Pancreas (tissue), 10 donors: Measurements from ENCODE around the gene PDLIM5. TPM values are rescaled to one million over a fixed set of nuclear protein-coding genes. Genes with fewer than 3 reads are reported as not detected.
A peak's percentile ranks its signal among the peaks of the same experiment; 100 is the strongest.

Experiments
- ATAC-seq, 4 donors: fragments of 200-7000 bp; cut with Tn5 transposase; one replicate each; pipeline versions ENCODE4 v1.8.0 to v1.9.1; 2020; ENCODE audit warnings: mild to moderate bottlenecking in 4 of 4, moderate library complexity in 4 of 4
- DNase-seq, 6 donors: peaks; one replicate each; pipeline ENCODE4 v3.0.0-alpha.2; 2020
- FAIRE-seq: peaks from 2 replicates; lab custom pipeline; 2012; peaks lifted over from hg19 to GRCh38; lab: Jason Lieb, UNC
- H3K27ac ChIP-seq, 4 donors: fragments of 200-600 bp; sonication (generic); 1 replicate in 3 of 4; 2 replicates in 1 of 4; pipeline versions ENCODE4 v1.5.0 to v1.8.0; 2020
- H3K27me3 ChIP-seq, 4 donors: fragments of 200-600 bp; one replicate each; pipeline ENCODE4 v1.8.0; 2021
- H3K36me3 ChIP-seq, 3 donors: fragments of 200-600 bp; sonication (generic) in 1 of 3; one replicate each; pipeline versions ENCODE4 v1.5.0 to v1.8.0; 2020 to 2021
- H3K4me1 ChIP-seq, 3 donors: fragments of 200-600 bp; one replicate each; pipeline ENCODE4 v1.8.0; 2021
- H3K4me3 ChIP-seq, 4 donors: fragments of 200-600 bp; sonication (generic) in 2 of 4; one replicate each; pipeline versions ENCODE4 v1.5.0 to v1.8.0; 2020 to 2021
- H3K9me3 ChIP-seq, 4 donors: fragments of 200-600 bp; one replicate each; pipeline ENCODE4 v1.8.0; 2021
- WGBS, 2 donors: extraction: QIAGEN DNeasy Blood & Tissue Kit; methylation state at CpG; one replicate each; pipeline ENCODE4 v1.1.7; 2013; 5-methylcytosine and 5-hydroxymethylcytosine counted together
- intact Hi-C, 3 donors: fragments of 100-400 bp; cut with DNase I; formaldehyde crosslinking; loops; one replicate each; pipeline versions ENCODE4 v1.11.1 to v1.14.2; 2022
- polyA plus RNA-seq, 2 donors: library from polyadenylated mRNA; stranded (reverse); fragments of 200-250 nt; gene quantifications; one replicate each; pipeline ENCODE4 v1.2.3, GENCODE V29; 2013
- total RNA-seq, 6 donors: library from RNA; stranded (reverse); fragmentation: NEBNext Ultra II Directional in 4 of 6; extraction: Animal tissue kit (Norgen Biotek cat#: 25700) in 4 of 6; gene quantifications; one replicate each; pipeline versions ENCODE4 v1.2.1 to v1.2.4, GENCODE V29; 2021 to 2023
- TF ChIP-seq, protein P1 (sequence below), 4 donors: fragments of 200-600 bp; sonication (generic) in 3 of 4; IDR thresholded peaks; one replicate each; pipeline versions ENCODE4 v1.5.0 to v1.8.0; 2021; ENCODE audit warnings: antibody characterized with exemption in 4 of 4
- donor health status: healthy with polysubstance abuse.
- donor health status: DM: no; HTN: no; CAD: no; lungs with moderate emphysema.
- donor health status: DM: no; HTN: no; CAD: no.
- donor health status: control.
- donor health status: control.
- donor health status: Bipolar disorder and iron deficiency.
- donor health status: DM: yes; HTN: yes; CAD: no.
- donor health status: DM: no; HTN: no; CAD: no.
- donor health status: DM: no; HTN: no; CAD: no.
- donor health status: DM: yes; HTN: yes; CAD: no.

PDLIM5 gene
- total and polyA plus RNA-seq, 8 donors, result 13.2 to 99.0 (median 49.8) TPM

DNA sequence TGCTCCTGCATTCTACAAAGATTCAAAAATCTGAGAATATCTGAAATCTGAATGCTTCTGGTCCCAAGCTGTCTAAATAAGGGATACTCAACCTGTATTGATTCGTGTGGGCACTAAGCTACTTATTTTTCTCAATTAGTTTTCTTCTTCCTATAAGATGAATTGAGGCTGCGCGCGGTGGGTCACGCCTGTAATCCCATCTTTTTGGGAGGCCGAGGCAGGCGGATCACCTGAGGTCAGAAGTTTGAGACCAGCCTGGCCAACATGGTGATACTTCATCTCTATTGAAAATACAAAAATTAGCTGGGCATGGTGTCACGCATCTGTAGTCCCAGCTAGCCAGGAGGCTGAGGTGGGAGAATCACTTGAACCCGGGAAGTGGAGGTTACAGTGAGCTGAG, 122.3 kb downstream of the PDLIM5 start:
- 86 to 87% methylated on average over 9 of the region's 9 CpGs for WGBS, 2 donors
- Histone ChIP-seq H3K4me3 (no peak overlapping the region), H3K27ac (no peak overlapping the region), H3K36me3 (peaks cover 0 to 5% (median 0%) of the 10 kb centered on the region in 3 donors), H3K4me1 (peaks cover 0 to 6% (median 0%) of the 10 kb centered on the region in 3 donors), H3K27me3 (no peaks in the 10 kb centered on the region), H3K9me3 (no peaks in the 10 kb centered on the region)
- no peak for FAIRE-seq
- TF ChIP-seq, protein P1, sequence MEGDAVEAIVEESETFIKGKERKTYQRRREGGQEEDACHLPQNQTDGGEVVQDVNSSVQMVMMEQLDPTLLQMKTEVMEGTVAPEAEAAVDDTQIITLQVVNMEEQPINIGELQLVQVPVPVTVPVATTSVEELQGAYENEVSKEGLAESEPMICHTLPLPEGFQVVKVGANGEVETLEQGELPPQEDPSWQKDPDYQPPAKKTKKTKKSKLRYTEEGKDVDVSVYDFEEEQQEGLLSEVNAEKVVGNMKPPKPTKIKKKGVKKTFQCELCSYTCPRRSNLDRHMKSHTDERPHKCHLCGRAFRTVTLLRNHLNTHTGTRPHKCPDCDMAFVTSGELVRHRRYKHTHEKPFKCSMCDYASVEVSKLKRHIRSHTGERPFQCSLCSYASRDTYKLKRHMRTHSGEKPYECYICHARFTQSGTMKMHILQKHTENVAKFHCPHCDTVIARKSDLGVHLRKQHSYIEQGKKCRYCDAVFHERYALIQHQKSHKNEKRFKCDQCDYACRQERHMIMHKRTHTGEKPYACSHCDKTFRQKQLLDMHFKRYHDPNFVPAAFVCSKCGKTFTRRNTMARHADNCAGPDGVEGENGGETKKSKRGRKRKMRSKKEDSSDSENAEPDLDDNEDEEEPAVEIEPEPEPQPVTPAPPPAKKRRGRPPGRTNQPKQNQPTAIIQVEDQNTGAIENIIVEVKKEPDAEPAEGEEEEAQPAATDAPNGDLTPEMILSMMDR (IDR thresholded peaks at IDR 0.05), result no peak
- intact Hi-C loops, result no loop called here
- no peak for ATAC-seq
- no peak for DNase-seq

DNA sequence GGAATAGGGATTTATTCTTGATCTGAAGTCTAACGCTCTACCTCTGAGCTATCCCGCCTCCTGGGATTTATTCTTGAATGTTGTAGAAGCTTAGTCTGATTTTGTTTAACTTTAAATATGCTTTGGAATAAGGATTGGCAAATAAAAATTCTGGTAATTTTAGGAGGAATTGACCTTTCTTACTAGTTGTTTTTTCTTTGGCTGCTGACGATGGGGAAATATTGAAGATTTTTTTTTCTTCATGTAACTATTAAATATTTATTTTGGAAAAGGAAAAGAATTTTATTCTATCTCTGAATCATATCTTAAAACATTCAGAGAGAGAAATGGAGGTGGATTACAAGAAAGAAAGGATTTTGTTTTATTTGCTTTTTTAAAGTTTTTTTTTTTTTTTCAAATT, 122.9 kb downstream of the PDLIM5 start:
- peak; percentile 80 for FAIRE-seq
- DNase-seq, result no peak

DNA sequence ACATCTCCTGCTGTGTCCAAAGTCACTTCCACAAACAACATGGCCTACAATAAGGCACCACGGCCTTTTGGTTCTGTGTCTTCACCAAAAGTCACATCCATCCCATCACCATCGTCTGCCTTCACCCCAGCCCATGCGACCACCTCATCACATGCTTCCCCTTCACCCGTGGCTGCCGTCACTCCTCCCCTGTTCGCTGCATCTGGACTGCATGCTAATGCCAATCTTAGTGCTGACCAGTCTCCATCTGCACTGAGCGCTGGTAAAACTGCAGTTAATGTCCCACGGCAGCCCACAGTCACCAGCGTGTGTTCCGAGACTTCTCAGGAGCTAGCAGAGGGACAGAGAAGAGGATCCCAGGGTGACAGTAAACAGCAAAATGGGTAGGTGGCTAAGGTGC, 123.9 kb downstream of the PDLIM5 start:
- 93 to 94% methylated on average over 10 of the region's 10 CpGs for WGBS, 2 donors
- ATAC-seq, result peak in 1 of 4 donors; percentile 12
- no peak overlapping the region for H3K4me3 ChIP-seq

More for the DNA sequence above, 122.9 kb downstream of the PDLIM5 start:
- TF ChIP-seq, protein P1 (IDR thresholded peaks at IDR 0.05), result no peak
- Histone ChIP-seq H3K4me3 (no peak overlapping the region), H3K27me3 (no peaks in the 10 kb centered on the region), H3K4me1 (peaks cover 0 to 6% (median 0%) of the 10 kb centered on the region in 3 donors), H3K36me3 (peaks cover 0 to 5% (median 0%) of the 10 kb centered on the region in 3 donors), H3K9me3 (no peaks in the 10 kb centered on the region), H3K27ac (no peak overlapping the region)
- WGBS, 2 donors, result 74 to 76% methylated on average over 3 of the region's 3 CpGs
- no peak for ATAC-seq
- intact Hi-C loops, result no loop called here

DNA sequence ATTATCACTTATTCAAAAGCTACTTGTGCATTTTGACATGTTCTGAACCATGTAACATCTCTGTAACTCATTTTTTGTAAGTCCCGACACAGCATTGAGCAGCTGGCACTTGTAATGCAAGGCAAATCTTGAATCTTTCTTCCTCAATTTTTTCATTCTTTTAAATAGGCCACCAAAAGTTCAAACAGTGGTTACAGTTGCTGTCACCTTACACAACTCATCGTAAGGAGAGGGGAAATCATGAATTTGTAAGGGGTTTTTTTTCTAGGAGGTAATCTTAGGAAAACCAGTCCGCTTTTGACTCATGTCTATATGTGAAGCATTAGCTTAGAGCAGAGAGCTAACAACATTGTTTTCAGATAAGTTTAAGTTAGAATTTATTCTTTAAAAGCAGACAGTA, 124.5 kb downstream of the PDLIM5 start:
- Histone ChIP-seq H3K4me1 (peaks cover 0 to 6% (median 0%) of the 10 kb centered on the region in 3 donors), H3K9me3 (no peaks in the 10 kb centered on the region), H3K27ac (no peak overlapping the region), H3K36me3 (peaks cover 0 to 5% (median 0%) of the 10 kb centered on the region in 3 donors), H3K4me3 (no peak overlapping the region), H3K27me3 (no peaks in the 10 kb centered on the region)
- no peak for FAIRE-seq
- no peak for DNase-seq
- TF ChIP-seq, protein P1 (IDR thresholded peaks at IDR 0.05), result no peak
- no peak for ATAC-seq
- intact Hi-C loops, result no loop called here
- WGBS, 2 donors, result 72 to 79% methylated on average over 3 of the region's 3 CpGs

More for the DNA sequence above, 123.9 kb downstream of the PDLIM5 start:
- Histone ChIP-seq H3K9me3 (no peaks in the 10 kb centered on the region), H3K4me1 (peaks cover 0 to 6% (median 0%) of the 10 kb centered on the region in 3 donors), H3K27ac (no peak overlapping the region), H3K27me3 (no peaks in the 10 kb centered on the region), H3K36me3 (peaks cover 0 to 5% (median 0%) of the 10 kb centered on the region in 3 donors)
- FAIRE-seq (no peak), DNase-seq (no peak)
- TF ChIP-seq, protein P1 (IDR thresholded peaks at IDR 0.05), result no peak
- intact Hi-C loops, result no loop called here

DNA sequence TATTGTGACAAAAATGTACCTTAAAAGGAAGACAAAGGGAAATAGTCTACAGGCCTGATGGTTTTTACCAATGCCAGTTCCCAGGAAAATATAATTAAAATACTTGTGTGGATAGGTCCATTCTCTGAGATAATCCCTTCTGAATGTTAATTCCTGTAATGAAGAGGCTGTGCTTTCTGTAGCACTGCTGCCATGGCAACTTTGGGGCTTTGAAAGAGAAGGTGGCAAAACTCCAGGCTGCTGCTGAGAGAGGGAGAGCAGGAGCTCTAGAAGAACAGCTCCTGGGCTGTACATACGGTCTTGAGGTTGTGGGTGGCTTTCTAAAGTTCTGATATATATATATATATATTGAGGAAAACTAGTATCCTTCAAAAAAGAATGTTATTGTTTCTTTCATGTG, 125.4 kb downstream of the PDLIM5 start:
- intact Hi-C loops, result no loop called here

More for the DNA sequence above, 125.4 kb downstream of the PDLIM5 start:
- Histone ChIP-seq H3K4me1 (peaks cover 0 to 6% (median 0%) of the 10 kb centered on the region in 3 donors), H3K4me3 (no peak overlapping the region), H3K27me3 (no peaks in the 10 kb centered on the region), H3K9me3 (no peaks in the 10 kb centered on the region), H3K36me3 (peaks cover 0 to 5% (median 0%) of the 10 kb centered on the region in 3 donors), H3K27ac (no peak overlapping the region)
- ATAC-seq, result peak in 3 of 4 donors; percentile 69 to 83 (median 73)
- FAIRE-seq, result no peak
- TF ChIP-seq, protein P1 (IDR thresholded peaks at IDR 0.05), result no peak
- WGBS, 2 donors, result 31% methylated on average over 1 of the region's 1 CpG
- peak in 3 of 6 donors; percentile 21 to 43 (median 24) for DNase-seq
